BE2C (cell line): ENCODE results near the gene MFSD6L.

Experiments
- DNase-seq: peaks from one replicate; pipeline ENCODE4 v3.0.0-alpha.2; 2020
- H3K27me3 ChIP-seq: fragments of 250-450 bp; sonication (Bioruptor Pico); 2 replicates; pipeline ENCODE4 v1.5.1; 2020; ENCODE audit warnings: mild to moderate bottlenecking
- H3K36me3 ChIP-seq: fragments of 250-450 bp; sonication (Bioruptor Pico); 2 replicates; pipeline ENCODE4 v1.5.1; 2020; ENCODE audit warnings: mild to moderate bottlenecking
- H3K4me1 ChIP-seq: fragments of 250-450 bp; sonication (Bioruptor Pico); 2 replicates; pipeline ENCODE4 v1.5.1; 2020
- H3K4me3 ChIP-seq: 2 replicates; pipeline ENCODE4 v1.5.1; 2011; ENCODE audit warnings: low read depth, low read length
- H3K9me3 ChIP-seq: fragments of 250-450 bp; sonication (Bioruptor Pico); 2 replicates; pipeline ENCODE4 v1.5.1; 2020
- CTCF ChIP-seq: IDR thresholded peaks from 2 replicates; pipeline ENCODE4 v1.5.1; 2012; ENCODE audit warnings: mild to moderate bottlenecking, low read depth, low read length

The MFSD6L gene

GRCh38 chr17:8757189-8757588 lies 42.0 kb downstream of the MFSD6L start:
- DNase-seq: no peak
- no peak for TF ChIP-seq CTCF
- Histone ChIP-seq H3K9me3 (no peaks in the 10 kb centered on the region), H3K4me1 (no peaks in the 10 kb centered on the region), H3K27me3 (peaks cover 6% of the 10 kb centered on the region), H3K36me3 (no peaks in the 10 kb centered on the region), H3K4me3 (no peak overlapping the region)

- Histone ChIP-seq H3K27me3 (peaks cover 6% of the 10 kb centered on the region), H3K4me1 (no peaks in the 10 kb centered on the region), H3K9me3 (no peaks in the 10 kb centered on the region), H3K36me3 (no peaks in the 10 kb centered on the region), H3K4me3 (no peak overlapping the region)
- no peak for DNase-seq
- TF ChIP-seq CTCF: no peak
Observed at GRCh38 chr17:8755590-8756255, 43.4 kb downstream of the MFSD6L start.

- Histone ChIP-seq H3K4me3 (no peak overlapping the region), H3K27me3 (peaks cover 6% of the 10 kb centered on the region), H3K9me3 (no peaks in the 10 kb centered on the region), H3K4me1 (no peaks in the 10 kb centered on the region), H3K36me3 (no peaks in the 10 kb centered on the region)
- TF ChIP-seq CTCF: no peak
- no peak for DNase-seq
Observed at GRCh38 chr17:8754890-8755289, 44.3 kb downstream of the MFSD6L start.

- Histone ChIP-seq H3K4me3 (no peak overlapping the region), H3K27me3 (peaks cover 6% of the 10 kb centered on the region), H3K36me3 (no peaks in the 10 kb centered on the region), H3K4me1 (no peaks in the 10 kb centered on the region), H3K9me3 (no peaks in the 10 kb centered on the region)
- TF ChIP-seq CTCF: peak; percentile 35
- DNase-seq: no peak
Observed at GRCh38 chr17:8753976-8754440, 45.2 kb downstream of the MFSD6L start.

- H3K4me1 ChIP-seq: no peaks in the 10 kb centered on the region
- TF ChIP-seq CTCF: no peak
- no peaks in the 10 kb centered on the region for H3K36me3 ChIP-seq
- no peaks in the 10 kb centered on the region for H3K9me3 ChIP-seq
- no peak for DNase-seq
- H3K27me3 ChIP-seq: peaks cover 6% of the 10 kb centered on the region
- H3K4me3 ChIP-seq: no peak overlapping the region
Observed at GRCh38 chr17:8753136-8753975, 45.8 kb downstream of the MFSD6L start.

- DNase-seq: no peak
- Histone ChIP-seq H3K36me3 (no peaks in the 10 kb centered on the region), H3K4me1 (no peaks in the 10 kb centered on the region), H3K4me3 (no peak overlapping the region), H3K9me3 (no peaks in the 10 kb centered on the region), H3K27me3 (no peaks in the 10 kb centered on the region; the same call in 1 of the 2 replicates)
- TF ChIP-seq CTCF: no peak
Observed at GRCh38 chr17:8749616-8750015, 49.5 kb downstream of the MFSD6L start.
